GM13977 (cell line): Measurements from ENCODE around the gene RELN.

ENCODE experiments used
- DNase-seq: peaks from one replicate; pipeline ENCODE4 v3.0.0; 2012; ENCODE audit warnings: low spot score
- in situ Hi-C: fragments of 300-500 bp; cut with MboI; formaldehyde crosslinking; loops from one replicate; pipeline ENCODE4 v1.12.0; 2022; ENCODE audit warnings: low sequenced_read_pairs, low pct_unique_long_range_greater_than_20kb, mixed read lengths, inconsistent platforms; ENCODE audit not compliant: unreplicated experiment
- TF ChIP-seq, protein P1 (sequence below): IDR thresholded peaks from 2 replicates; pipeline ENCODE4 v1.5.1; 2012; ENCODE audit warnings: mild to moderate bottlenecking, control low read depth; ENCODE audit not compliant: insufficient read depth; ENCODE audit errors: extremely low read depth, missing control alignments

RELN gene

DNA sequence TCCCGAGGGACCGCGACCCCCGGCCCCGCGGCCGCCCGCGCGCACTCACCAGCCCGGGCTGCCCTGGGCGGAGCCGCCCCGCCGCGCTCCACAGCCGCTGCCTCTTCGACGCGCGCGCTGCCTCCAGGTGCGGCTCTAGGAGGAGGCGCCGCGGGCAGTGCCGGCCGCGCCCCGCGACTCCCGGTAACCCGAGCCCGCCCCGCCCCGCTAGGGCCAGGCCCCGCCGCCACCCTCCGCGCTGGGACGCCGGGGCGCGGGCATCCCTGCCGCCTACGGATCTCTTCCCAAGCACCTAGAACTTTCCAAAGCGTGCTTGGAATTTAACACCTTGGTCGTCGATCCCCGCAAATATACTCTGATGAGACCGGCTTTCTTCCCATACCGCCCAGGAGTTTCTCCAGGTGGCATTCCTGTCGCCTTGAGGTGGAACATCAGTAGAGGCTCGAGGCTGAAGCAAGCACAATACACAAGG, 543.4 kb downstream of the RELN start, which contains the start of gene SLC26A5:
SLC26A5 (minus strand) TSS at position 159 of the 472 bp plus-strand sequence. CDS start 24,693 bp downstream, outside the sequence.
- in situ Hi-C loops = no loop called here
- peak; percentile 53 for DNase-seq
- TF ChIP-seq, protein P1, sequence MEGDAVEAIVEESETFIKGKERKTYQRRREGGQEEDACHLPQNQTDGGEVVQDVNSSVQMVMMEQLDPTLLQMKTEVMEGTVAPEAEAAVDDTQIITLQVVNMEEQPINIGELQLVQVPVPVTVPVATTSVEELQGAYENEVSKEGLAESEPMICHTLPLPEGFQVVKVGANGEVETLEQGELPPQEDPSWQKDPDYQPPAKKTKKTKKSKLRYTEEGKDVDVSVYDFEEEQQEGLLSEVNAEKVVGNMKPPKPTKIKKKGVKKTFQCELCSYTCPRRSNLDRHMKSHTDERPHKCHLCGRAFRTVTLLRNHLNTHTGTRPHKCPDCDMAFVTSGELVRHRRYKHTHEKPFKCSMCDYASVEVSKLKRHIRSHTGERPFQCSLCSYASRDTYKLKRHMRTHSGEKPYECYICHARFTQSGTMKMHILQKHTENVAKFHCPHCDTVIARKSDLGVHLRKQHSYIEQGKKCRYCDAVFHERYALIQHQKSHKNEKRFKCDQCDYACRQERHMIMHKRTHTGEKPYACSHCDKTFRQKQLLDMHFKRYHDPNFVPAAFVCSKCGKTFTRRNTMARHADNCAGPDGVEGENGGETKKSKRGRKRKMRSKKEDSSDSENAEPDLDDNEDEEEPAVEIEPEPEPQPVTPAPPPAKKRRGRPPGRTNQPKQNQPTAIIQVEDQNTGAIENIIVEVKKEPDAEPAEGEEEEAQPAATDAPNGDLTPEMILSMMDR = no peak

DNA sequence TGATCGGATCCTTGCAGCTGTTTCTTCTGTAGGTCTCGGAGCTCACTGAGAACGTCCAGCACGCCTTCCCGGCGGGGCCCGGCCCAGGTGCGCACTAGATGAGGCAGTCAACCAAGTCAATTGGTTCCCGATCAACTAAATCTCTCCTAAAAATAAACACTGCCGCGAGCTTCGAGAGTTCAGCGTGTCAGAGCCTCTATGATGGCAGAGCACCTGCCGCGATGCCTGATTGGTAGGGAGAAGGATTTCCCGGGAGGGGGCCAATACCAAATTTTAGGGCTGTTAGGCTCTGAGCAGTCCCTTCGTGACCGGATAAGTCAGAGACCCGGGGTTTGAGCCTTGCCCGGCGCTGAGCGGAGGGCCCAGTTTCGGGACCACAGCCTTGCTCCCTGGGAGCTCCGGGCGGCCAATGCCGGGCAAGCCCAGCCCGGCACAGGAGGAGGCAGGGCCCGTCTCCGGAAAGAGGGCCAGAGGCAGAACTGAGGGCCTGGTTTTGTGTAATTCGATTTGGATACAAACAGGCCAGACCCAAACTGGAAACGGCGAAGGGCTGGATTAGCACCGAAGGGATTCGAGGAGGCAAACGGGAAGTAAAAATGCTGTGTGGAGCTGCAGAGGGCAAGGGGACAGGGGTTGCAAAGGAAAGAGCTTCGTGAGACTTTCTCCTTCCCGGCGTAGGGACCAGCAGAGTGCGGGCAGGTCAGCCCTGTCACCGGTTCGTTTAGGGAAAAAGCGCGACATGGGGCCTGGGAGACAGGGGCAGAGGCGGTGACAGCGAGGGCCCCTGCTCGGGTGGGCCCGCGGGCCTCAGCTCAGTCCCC, 544.0 kb downstream of the RELN start:
- DNase-seq = peak; percentile 31
- TF ChIP-seq, protein P1 = no peak
- in situ Hi-C loops = no loop called here

DNA sequence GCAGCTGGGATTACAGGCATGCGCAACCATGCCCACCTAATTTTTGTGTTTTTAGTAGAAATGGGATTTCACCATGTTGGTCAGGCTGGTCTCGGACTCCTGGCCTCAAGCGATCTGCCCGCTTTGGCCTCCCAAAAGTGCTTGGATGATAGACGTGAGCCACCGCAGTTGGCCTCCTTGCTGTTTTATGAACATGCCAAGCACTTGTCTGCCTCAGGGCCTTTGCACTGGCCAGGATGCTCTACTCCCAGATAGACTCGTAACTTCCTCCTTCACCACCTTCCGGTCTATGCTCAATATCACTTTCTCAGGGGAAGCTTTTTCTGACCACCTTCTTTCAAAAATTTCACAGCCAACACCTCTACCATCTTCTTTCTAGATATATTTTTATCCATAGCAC, 549.8 kb downstream of the RELN start:
- TF ChIP-seq, protein P1 = no peak
- DNase-seq = no peak
- in situ Hi-C loops = no loop called here

DNA sequence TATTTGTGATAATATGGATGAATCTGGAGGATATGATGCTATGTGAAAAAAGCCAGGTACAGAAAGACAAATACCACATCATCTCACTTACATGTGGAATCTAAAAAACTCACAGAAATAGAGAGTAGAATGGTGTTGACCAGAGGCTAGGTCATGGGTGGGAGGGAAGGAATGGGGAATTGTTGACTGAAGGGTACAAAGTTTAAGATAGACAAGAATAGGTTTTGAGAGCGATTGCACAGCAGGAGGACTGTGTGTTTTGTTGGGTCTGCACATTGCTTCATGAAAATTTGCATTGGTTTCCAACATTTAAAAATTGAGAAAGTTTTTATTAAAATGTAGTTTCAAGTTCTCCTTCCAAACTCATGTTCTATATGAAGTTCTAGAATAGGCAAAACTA, 551.8 kb downstream of the RELN start:
- in situ Hi-C loops = no loop called here
- TF ChIP-seq, protein P1 = no peak
- no peak for DNase-seq

DNA sequence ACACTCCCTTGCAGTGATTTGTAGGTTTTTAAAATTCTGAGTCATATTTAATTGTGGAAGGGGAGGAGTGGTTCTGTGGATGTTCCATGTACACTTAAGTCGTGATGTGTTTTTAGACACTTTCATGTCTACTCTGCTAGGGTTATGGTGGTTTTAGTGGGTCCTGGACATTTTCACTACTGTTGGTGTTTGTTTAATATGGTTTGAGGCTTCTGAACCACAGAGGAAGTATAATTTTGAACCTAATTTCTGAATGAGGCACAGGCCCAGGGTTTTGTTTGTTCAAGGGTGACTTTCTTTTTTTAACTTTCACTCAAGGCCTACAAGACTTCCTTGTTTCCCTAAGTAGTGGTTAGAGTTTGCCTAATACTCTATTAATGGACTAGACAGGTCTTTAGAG, 556.7 kb downstream of the RELN start:
- in situ Hi-C loops = no loop called here
- TF ChIP-seq, protein P1 = no peak
- DNase-seq = peak; percentile 23

DNA sequence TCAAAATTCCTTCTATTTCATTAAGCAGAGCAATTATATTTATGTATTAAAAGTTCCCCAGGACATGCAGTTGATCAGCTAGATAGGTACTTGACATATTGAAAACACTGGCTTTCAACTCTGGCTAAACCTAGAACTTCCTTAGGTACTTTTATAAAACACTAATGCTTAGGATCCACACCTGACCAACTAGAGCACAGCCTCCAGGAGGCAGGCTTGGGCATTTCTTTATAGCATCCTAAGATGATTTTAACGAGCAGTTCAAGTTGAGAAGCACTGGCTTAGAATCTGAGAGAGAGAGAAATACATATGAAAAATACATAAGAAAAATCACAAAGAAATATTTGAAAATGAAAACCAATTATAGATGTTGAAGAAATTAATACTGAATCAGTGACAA, 564.3 kb downstream of the RELN start:
- TF ChIP-seq, protein P1 = no peak
- no peak for DNase-seq
- in situ Hi-C loops = loop anchor here (10.0 kb wide), 1 partner anchor 130 kb away; the partner anchor contains the start of gene PMPCB
